GM19240 (cell line): ENCODE results near the gene EVA1B.

Source experiments
- DNase-seq: peaks from one replicate; pipeline ENCODE4 v3.0.0; 2011; ENCODE audit warnings: low spot score; ENCODE audit not compliant: insufficient read length

Gene EVA1B

GRCh38 chr1:36279789-36280296 is 43.6 kb downstream of the EVA1B start:
- DNase-seq = no peak

GRCh38 chr1:36279110-36279788 is 44.2 kb downstream of the EVA1B start:
- DNase-seq = no peak

GRCh38 chr1:36276688-36277087 is 46.8 kb downstream of the EVA1B start:
- no peak for DNase-seq

- DNase-seq = no peak
Measured at GRCh38 chr1:36274201-36274600, 49.2 kb downstream of the EVA1B start.

- no peak for DNase-seq
Measured at GRCh38 chr1:36273024-36273423, 50.4 kb downstream of the EVA1B start.
